GM15510 (cell line): ENCODE data around the gene CBLB.

ENCODE experiments used
- POLR2A ChIP-seq: IDR thresholded peaks from 3 replicates; pipeline ENCODE4 v1.6.1; 2011; ENCODE audit warnings: borderline replicate concordance; ENCODE audit not compliant: insufficient read length; ENCODE audit errors: extremely low read depth

The CBLB gene

GRCh38 chr3:105885256-105885655 is 16.4 kb upstream of the CBLB start:
- TF ChIP-seq POLR2A, result no peak

- no peak for TF ChIP-seq POLR2A
These were observed 15.1 kb upstream of the CBLB start for GRCh38 chr3:105883798-105884377.

- no peak for TF ChIP-seq POLR2A
These were observed 12.0 kb upstream of the CBLB start for GRCh38 chr3:105880681-105881290.

- TF ChIP-seq POLR2A, result no peak
These were observed 9.2 kb upstream of the CBLB start for GRCh38 chr3:105878061-105878460.

- no peak for TF ChIP-seq POLR2A
These were observed 8.6 kb upstream of the CBLB start for GRCh38 chr3:105877336-105877910.

GRCh38 chr3:105876780-105877327 is 8.0 kb upstream of the CBLB start:
- no peak for TF ChIP-seq POLR2A

GRCh38 chr3:105869861-105870755 is 1.3 kb upstream of the CBLB start:
- no peak for TF ChIP-seq POLR2A

- TF ChIP-seq POLR2A, result no peak
These were observed 670 bp upstream of the CBLB start for GRCh38 chr3:105869531-105869833.

- no peak for TF ChIP-seq POLR2A
These were observed 426 bp downstream of the CBLB start for GRCh38 chr3:105868431-105868741.

- no peak for TF ChIP-seq POLR2A
These were observed 941 bp downstream of the CBLB start for GRCh38 chr3:105867712-105868430.

GRCh38 chr3:105866656-105867653 is 1.9 kb downstream of the CBLB start:
- no peak for TF ChIP-seq POLR2A

- no peak for TF ChIP-seq POLR2A
These were observed 2.9 kb downstream of the CBLB start for GRCh38 chr3:105865867-105866350.

GRCh38 chr3:105865016-105865623 is 3.7 kb downstream of the CBLB start:
- TF ChIP-seq POLR2A, result no peak
